ENCODE results near the gene RASAL1. TPM values are rescaled to one million over a fixed set of nuclear protein-coding genes. Genes with fewer than 3 reads are reported as not detected.

RASAL1 gene
- polyA plus RNA-seq (2011; rRNA removed) = 0.34 and 0.36 TPM in 2 replicates
- 0.30 and 0.43 TPM in 2 replicates for polyA plus RNA-seq (2012; cell fraction: cytosol; rRNA removed)
- 0.94 and 1.2 TPM in 2 replicates for polyA plus RNA-seq (2012; cell fraction: nucleus; rRNA removed)
- 0.18 to 0.30 TPM (median 0.30 TPM) in 3 replicates for polyA plus RNA-seq (2017; fragmentation: RNase III; extraction: RNeasy Plus Mini Kit Qiagen cat#74134 plus additional on column Dnase treatment)
- polyA minus RNA-seq (2011; rRNA and poly(A)+ RNA removed) = 0.17 and 0.54 TPM in 2 replicates

GRCh38 chr12:113135178-113136127 lies at the start of gene RASAL1:
TSS of gene RASAL1 (minus strand) at chr12:113135761. CDS start at chr12:113135462, 299 bp downstream.
- ATAC-seq = peak; percentile 79 to 90
- POLR2A ChIA-PET = no interaction called here
- CTCF ChIA-PET = interaction anchor here (0.7 to 7.0 kb wide), 18 partner anchors 10 to 143 kb away, joined by 3 to 55 read pairs (median 6); partner anchors contain the start of gene CFAP73
- Histone ChIP-seq H3K9me3 (no peaks in the 10 kb centered on the region), H3K4me1 (peaks cover 18% of the 10 kb centered on the region), H3K4me2 (peak within 1 kb of the TSS; percentile 94), H3K4me3 (peak within 1 kb of the TSS; percentile 53), H3K27ac (peak within 1 kb of the TSS; percentile 51 to 69; a peak in 4 of 6 replicates)
- DNase-seq (ENCODE audit: low read depth in 1 of 2, low spot score in 1 of 2) = peak; percentile 86 to 87
- WGBS (ENCODE audit: missing lambda C conversion rate) = 7% methylated on average over 23 of the region's 68 CpGs
- no peak for TF ChIP-seq HOXB13 (CRISPR knock-in tag; IDR thresholded peaks at IDR 0.05; ENCODE audit: low read depth)
- TF ChIP-seq CTCF (IDR thresholded peaks at IDR 0.05) = peak; percentile 76
- 0 out of 2 replicates have a peak, but pooled peaks have one; percentile 20 for TF ChIP-seq MAX (IDR thresholded peaks at IDR 0.05)
- TF ChIP-seq JUNB (IDR thresholded peaks at IDR 0.05) = no peak
- TF ChIP-seq MAFK (IDR thresholded peaks at IDR 0.05; ENCODE audit: partially characterized antibody) = no peak
- TF ChIP-seq SMC3 (IDR thresholded peaks at IDR 0.05) = peak; percentile 37; the same call in 2 of the 3 replicates
- FAIRE-seq = no peak

- FAIRE-seq = no peak
Observed at GRCh38 chr12:113184900-113185179, 49.3 kb upstream of the RASAL1 start.

More at GRCh38 chr12:113184900-113185179, 49.3 kb upstream of the RASAL1 start:
- ATAC-seq (peak; percentile 94), DNase-seq (ENCODE audit: low read depth in 1 of 2, low spot score in 1 of 2) (peak; percentile 90 to 93)
- POLR2A ChIA-PET = interaction anchor here (0.7 to 2.4 kb wide), 7 partner anchors 10 to 237 kb away, joined by 3 to 12 read pairs (median 4); partner anchors contain the start of genes SDSL and TPCN1
- TF ChIP-seq ELK1 (IDR thresholded peaks at IDR 0.05; ENCODE audit: low read depth, low read length) (no peak), NFE2L2 (conservative IDR thresholded peaks at IDR 0.05; ENCODE audit: low read length) (no peak), E2F6 (IDR thresholded peaks at IDR 0.05; ENCODE audit: borderline replicate concordance, low read depth) (peak; percentile 62; the same call in 1 of the 2 replicates), BCL3 (IDR thresholded peaks at IDR 0.05) (no peak), JUN (IDR thresholded peaks at IDR 0.05) (no peak), MYC (IDR thresholded peaks at IDR 0.05; ENCODE audit: borderline replicate concordance, low read length) (peak; percentile 80; the same call in 1 of the 2 replicates), USF2 (IDR thresholded peaks at IDR 0.05) (peak; percentile 83)
- 4% methylated on average over 9 of the region's 20 CpGs for WGBS (ENCODE audit: missing lambda C conversion rate)
- H3K4me1 ChIP-seq = peaks cover 20% of the 10 kb centered on the region
- peak overlapping the region; percentile 89 for H3K4me3 ChIP-seq
- peak overlapping the region; percentile 96 to 98 for H3K27ac ChIP-seq
- CTCF ChIA-PET = interaction anchor here (0.8 to 3.7 kb wide), 4 partner anchors 11 to 136 kb away, joined by 3 to 20 read pairs (median 4); no protein-coding TSS in a partner anchor
- peak overlapping the region; percentile 78 for H3K4me2 ChIP-seq
- no peaks in the 10 kb centered on the region for H3K9me3 ChIP-seq
